Stimulated activated effector memory CD8-positive, alpha-beta T cell treated with anti-CD3 and anti-CD28 coated beads, Interleukin-12 subunit alpha, Interleukin-12 subunit beta, amount 100 ng/mL, for 72 hours (primary cell): ENCODE results near the gene SLC25A25.
"Not testable (repeated sequence)": the region's sequence is repeated elsewhere in the genome, so short reads cannot be mapped to it uniquely, and the experiment has no call there.

Source experiments
- ATAC-seq: fragments of 150-1000 bp; cut with Tn5 transposase; 2 replicates; pipeline ENCODE4 v1.10.0; 2021
- DNase-seq, 2 donors: peaks; one replicate each; pipeline ENCODE4 v3.0.0; 2021 to 2022; ENCODE audit warnings: low spot score in 2 of 2
- H3K27ac Mint-ChIP-seq: one replicate; pipeline ENCODE4 v1.8.0; 2022; ENCODE audit warnings: mild to moderate bottlenecking, mixed read lengths
- H3K36me3 Mint-ChIP-seq: one replicate; pipeline ENCODE4 v1.8.0; 2022; ENCODE audit warnings: mild to moderate bottlenecking, mixed read lengths
- H3K4me1 Mint-ChIP-seq: one replicate; pipeline ENCODE4 v1.8.0; 2022; ENCODE audit warnings: mixed read lengths
- H3K4me3 Mint-ChIP-seq: one replicate; pipeline ENCODE4 v1.8.0; 2022; ENCODE audit warnings: mild to moderate bottlenecking, mixed read lengths
- H3K9me3 Mint-ChIP-seq: one replicate; pipeline ENCODE4 v1.8.0; 2022; ENCODE audit warnings: mixed read lengths

Gene SLC25A25

DNA sequence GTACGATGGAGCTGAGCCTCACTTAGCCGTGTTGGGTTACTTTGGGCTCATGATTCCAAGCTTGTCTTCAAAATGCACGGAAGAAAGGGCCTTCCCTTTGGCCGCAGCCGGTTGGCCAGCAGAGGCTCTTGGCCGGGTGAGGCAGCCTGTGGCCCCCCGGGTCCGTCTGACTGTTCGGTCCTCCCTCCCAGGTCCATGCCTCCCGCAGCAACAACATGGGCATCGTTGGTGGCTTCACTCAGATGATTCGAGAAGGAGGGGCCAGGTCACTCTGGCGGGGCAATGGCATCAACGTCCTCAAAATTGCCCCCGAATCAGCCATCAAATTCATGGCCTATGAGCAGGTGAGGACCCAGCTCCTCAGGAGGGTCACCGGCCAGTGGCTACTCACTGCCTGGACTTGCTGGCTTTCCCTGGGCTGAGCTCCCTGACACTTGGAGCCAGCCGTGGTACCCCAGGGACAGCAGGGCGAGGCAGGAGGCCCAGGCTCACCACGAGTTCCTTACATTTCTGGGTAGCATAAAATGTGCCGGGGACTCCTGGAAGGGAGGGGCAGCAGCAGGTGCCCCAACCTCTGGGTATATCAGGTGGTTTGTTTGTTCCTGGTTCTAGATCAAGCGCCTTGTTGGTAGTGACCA lies 37.6 kb downstream of the SLC25A25 start:
- ATAC-seq: no peak
- no peak overlapping the region for H3K27ac Mint-ChIP-seq
- no peak overlapping the region for H3K4me3 Mint-ChIP-seq
- H3K9me3 Mint-ChIP-seq: no peaks in the 10 kb centered on the region
- H3K36me3 Mint-ChIP-seq: peaks cover 79% of the 10 kb centered on the region
- DNase-seq: no peak
- H3K4me1 Mint-ChIP-seq: peaks cover 20% of the 10 kb centered on the region

DNA sequence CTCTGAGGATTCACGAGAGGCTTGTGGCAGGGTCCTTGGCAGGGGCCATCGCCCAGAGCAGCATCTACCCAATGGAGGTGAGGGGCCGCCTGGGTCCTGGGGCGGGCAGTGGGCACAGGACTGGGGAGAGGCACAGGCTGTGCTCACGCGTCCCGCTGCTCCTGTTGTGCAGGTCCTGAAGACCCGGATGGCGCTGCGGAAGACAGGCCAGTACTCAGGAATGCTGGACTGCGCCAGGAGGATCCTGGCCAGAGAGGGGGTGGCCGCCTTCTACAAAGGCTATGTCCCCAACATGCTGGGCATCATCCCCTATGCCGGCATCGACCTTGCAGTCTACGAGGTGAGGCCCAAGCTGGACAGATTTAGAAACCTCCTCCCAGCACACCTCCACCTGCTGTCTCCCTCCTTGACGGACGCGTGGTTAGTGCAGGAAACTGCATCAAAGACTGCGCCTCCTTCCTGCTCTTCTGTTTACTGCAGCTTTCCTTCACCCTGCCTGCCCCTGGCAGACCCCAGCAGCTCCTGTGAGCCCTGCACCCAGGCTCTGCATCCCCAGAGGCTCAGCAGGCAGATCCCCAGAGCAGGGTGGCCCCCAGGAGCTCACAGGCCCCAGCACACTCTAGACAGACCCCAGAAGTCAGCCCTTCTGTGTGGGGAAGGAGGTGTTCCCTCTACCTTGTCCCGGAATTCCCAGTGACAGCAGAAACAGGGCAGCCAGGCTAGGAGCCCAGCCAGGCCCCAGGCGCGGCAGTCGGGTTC lies 38.3 kb downstream of the SLC25A25 start:
- ATAC-seq: no peak
- H3K36me3 Mint-ChIP-seq: peaks cover 73% of the 10 kb centered on the region
- no peaks in the 10 kb centered on the region for H3K9me3 Mint-ChIP-seq
- no peak overlapping the region for H3K4me3 Mint-ChIP-seq
- H3K27ac Mint-ChIP-seq: no peak overlapping the region
- DNase-seq: no peak
- H3K4me1 Mint-ChIP-seq: peaks cover 20% of the 10 kb centered on the region

DNA sequence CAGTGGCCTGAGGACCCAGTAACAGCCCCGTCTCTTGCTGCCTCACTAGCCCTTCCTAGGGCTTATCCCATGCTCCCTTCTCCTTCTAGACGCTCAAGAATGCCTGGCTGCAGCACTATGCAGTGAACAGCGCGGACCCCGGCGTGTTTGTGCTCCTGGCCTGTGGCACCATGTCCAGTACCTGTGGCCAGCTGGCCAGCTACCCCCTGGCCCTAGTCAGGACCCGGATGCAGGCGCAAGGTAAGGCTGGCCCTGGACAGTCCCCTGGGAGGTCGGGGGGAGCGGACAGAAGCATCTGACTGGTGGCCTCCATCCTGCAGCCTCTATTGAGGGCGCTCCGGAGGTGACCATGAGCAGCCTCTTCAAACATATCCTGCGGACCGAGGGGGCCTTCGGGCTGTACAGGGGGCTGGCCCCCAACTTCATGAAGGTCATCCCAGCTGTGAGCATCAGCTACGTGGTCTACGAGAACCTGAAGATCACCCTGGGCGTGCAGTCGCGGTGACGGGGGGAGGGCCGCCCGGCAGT lies 39.0 kb downstream of the SLC25A25 start:
- no peaks in the 10 kb centered on the region for H3K9me3 Mint-ChIP-seq
- no peak overlapping the region for H3K27ac Mint-ChIP-seq
- ATAC-seq (no peak), DNase-seq (no peak)
- no peak overlapping the region for H3K4me3 Mint-ChIP-seq
- peaks cover 69% of the 10 kb centered on the region for H3K36me3 Mint-ChIP-seq
- peaks cover 20% of the 10 kb centered on the region for H3K4me1 Mint-ChIP-seq

DNA sequence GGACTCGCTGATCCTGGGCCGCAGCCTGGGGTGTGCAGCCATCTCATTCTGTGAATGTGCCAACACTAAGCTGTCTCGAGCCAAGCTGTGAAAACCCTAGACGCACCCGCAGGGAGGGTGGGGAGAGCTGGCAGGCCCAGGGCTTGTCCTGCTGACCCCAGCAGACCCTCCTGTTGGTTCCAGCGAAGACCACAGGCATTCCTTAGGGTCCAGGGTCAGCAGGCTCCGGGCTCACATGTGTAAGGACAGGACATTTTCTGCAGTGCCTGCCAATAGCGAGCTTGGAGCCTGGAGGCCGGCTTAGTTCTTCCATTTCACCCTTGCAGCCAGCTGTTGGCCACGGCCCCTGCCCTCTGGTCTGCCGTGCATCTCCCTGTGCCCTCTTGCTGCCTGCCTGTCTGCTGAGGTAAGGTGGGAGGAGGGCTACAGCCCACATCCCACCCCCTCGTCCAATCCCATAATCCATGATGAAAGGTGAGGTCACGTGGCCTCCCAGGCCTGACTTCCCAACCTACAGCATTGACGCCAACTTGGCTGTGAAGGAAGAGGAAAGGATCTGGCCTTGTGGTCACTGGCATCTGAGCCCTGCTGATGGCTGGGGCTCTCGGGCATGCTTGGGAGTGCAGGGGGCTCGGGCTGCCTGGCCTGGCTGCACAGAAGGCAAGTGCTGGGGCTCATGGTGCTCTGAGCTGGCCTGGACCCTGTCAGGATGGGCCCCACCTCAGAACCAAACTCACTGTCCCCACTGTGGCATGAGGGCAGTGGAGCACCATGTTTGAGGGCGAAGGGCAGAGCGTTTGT lies 39.6 kb downstream of the SLC25A25 start:
- Mint-ChIP-seq H3K36me3 (peaks cover 69% of the 10 kb centered on the region), H3K4me1 (peaks cover 17% of the 10 kb centered on the region), H3K4me3 (no peak overlapping the region), H3K9me3 (no peaks in the 10 kb centered on the region), H3K27ac (peak overlapping the region; percentile 80)
- ATAC-seq (no peak), DNase-seq (no peak)

DNA sequence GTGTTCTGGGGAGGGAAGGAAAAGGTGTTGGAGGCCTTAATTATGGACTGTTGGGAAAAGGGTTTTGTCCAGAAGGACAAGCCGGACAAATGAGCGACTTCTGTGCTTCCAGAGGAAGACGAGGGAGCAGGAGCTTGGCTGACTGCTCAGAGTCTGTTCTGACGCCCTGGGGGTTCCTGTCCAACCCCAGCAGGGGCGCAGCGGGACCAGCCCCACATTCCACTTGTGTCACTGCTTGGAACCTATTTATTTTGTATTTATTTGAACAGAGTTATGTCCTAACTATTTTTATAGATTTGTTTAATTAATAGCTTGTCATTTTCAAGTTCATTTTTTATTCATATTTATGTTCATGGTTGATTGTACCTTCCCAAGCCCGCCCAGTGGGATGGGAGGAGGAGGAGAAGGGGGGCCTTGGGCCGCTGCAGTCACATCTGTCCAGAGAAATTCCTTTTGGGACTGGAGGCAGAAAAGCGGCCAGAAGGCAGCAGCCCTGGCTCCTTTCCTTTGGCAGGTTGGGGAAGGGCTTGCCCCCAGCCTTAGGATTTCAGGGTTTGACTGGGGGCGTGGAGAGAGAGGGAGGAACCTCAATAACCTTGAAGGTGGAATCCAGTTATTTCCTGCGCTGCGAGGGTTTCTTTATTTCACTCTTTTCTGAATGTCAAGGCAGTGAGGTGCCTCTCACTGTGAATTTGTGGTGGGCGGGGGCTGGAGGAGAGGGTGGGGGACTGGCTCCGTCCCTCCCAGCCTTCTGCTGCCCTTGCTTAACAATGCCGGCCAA lies 40.4 kb downstream of the SLC25A25 start:
- no peaks in the 10 kb centered on the region for H3K9me3 Mint-ChIP-seq

DNA sequence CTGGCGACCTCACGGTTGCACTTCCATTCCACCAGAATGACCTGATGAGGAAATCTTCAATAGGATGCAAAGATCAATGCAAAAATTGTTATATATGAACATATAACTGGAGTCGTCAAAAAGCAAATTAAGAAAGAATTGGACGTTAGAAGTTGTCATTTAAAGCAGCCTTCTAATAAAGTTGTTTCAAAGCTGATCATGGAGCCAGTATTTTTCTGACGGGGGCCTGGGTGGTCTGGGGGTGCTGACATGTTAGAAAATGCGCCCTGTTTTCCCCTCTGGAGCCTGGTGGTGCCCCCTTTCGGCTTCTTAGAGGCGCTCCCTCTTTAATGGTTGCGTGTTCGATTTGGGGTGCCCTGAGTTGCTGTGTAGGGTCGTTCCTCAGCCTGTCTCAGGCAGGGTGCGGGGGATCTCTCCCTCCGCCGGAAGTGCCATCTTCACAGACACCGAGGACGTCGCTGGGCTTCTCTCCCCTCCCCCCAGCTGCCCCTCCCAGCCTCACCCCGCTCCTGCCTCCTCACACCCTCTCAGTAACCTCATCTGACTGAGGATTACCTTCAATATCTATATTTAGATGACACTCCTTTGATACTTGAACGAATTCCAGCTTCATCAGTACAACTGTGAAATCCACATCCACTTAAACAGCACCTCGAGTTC lies 41.1 kb downstream of the SLC25A25 start:
- no peak overlapping the region for H3K27ac Mint-ChIP-seq
- ATAC-seq: no peak
- H3K4me3 Mint-ChIP-seq: no peak overlapping the region
- DNase-seq: no peak
- peaks cover 5% of the 10 kb centered on the region for H3K4me1 Mint-ChIP-seq
- H3K36me3 Mint-ChIP-seq: peaks cover 54% of the 10 kb centered on the region
- no peaks in the 10 kb centered on the region for H3K9me3 Mint-ChIP-seq

More for the DNA sequence above, 40.4 kb downstream of the SLC25A25 start:
- peaks cover 62% of the 10 kb centered on the region for H3K36me3 Mint-ChIP-seq
- H3K27ac Mint-ChIP-seq: peak overlapping the region; percentile 80
- peaks cover 9% of the 10 kb centered on the region for H3K4me1 Mint-ChIP-seq
- ATAC-seq (no peak), DNase-seq (no peak)
- no peak overlapping the region for H3K4me3 Mint-ChIP-seq

DNA sequence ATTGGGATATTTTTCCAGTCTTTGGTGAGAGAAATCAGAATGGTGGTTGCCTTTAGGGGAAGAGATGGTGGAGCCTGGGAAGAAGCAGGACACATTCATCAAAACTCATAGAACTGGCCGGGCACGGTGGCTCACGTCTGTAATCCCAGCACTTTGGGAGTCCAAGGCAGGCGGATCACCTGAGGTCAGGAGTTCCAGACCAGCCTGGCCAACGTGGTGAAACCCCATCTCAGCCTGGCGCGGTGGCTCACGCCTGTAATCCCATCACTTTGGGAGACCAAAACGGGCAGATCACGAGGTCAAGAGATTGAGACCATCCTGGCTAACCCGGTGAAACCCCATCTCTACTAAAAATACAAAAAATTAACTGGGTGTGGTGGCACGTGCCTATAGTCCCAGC lies 43.7 kb downstream of the SLC25A25 start:
- DNase-seq, H3K4me1 Mint-ChIP-seq, H3K9me3 Mint-ChIP-seq, H3K4me3 Mint-ChIP-seq, ATAC-seq, H3K27ac Mint-ChIP-seq: not testable (repeated sequence)
- H3K36me3 Mint-ChIP-seq: peaks cover 45% of the 10 kb centered on the region

DNA sequence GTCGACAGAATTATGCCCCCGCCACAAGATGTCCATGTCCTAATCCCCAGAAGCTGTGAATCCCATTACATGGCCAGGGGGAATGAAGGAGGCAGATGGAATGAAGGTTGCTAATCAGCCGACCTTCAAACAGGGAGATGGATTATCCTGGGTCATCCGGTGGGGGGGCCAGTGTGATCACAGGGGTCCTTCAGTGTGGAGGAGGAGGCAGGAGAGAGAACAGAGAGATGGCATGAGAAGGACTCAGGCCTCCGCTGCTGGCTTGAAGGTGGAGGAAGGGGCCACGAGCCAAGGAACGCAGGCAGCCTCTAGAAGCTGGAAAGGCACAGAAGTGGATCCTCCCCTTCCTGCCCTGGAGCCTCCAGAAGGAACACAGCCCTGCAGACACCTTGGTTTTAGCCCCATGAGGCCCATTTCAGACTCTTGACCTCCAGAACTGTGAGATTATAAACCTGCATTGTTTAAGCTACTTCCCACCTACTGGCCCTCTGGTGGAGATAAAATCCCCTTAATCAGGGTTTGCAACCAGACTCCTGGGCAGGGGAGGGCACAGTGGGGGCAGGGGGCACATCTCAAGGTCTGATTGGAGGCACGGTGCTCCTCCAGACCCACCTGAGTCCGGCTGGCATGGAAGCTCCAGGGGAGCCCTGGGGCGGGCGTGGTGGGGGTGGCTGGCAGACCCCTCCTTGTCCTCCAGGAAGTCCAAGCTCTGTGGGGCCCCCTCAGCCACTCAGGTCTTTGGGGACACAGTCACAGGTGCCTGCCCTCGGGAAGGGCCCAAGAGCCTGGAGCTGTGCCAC lies 45.7 kb downstream of the SLC25A25 start:
- no peak for DNase-seq
- no peak overlapping the region for H3K27ac Mint-ChIP-seq
- H3K9me3 Mint-ChIP-seq: no peaks in the 10 kb centered on the region

DNA sequence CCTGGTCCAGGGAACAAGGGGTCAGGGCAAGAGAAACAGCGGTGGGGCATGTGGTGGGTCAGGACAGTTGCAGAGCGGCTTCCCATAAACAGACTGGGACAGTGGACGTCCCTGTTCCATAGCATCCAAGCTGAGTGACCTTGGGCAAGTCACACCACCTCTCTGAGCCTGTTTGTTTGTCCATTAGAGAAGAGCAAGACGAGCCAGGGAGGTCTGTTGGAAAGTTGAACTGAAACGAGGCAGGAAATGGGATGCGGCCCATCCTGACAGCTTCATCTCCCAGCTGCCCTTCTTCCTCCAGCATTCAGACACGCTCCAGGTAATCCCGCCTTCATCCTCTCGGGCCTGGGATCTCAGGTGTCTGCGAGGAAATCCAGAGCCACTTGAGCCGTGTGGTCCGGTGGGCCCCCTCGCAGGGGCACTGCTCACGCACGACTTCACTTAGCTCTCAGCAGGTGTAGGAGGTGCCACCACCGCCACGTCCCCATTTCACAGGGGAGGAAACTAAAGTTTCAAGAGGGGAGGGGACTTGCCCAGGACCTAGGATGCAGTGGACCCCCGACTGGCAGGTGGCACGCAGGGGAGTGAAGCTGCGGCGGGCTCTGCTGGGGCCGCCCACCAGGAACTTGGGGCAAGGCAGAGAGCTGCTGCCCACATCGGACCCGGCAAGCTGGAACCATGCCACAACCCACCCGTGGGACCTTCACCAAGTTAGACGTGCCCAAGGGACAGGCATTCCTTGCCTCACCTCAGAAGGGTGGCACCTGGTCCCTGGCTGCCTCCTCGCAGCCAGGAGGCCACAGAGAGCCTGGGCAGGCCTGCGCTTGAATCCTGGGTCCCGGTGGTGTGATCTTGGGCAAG lies 46.5 kb downstream of the SLC25A25 start:
- no peaks in the 10 kb centered on the region for H3K9me3 Mint-ChIP-seq
- H3K4me1 Mint-ChIP-seq: peaks cover 17% of the 10 kb centered on the region
- peaks cover 32% of the 10 kb centered on the region for H3K36me3 Mint-ChIP-seq
- DNase-seq (no peak), ATAC-seq (no peak)
- no peak overlapping the region for H3K4me3 Mint-ChIP-seq
- no peak overlapping the region for H3K27ac Mint-ChIP-seq

More for the DNA sequence above, 45.7 kb downstream of the SLC25A25 start:
- peaks cover 33% of the 10 kb centered on the region for H3K36me3 Mint-ChIP-seq
- H3K4me3 Mint-ChIP-seq: no peak overlapping the region
- no peak for ATAC-seq
- peaks cover 19% of the 10 kb centered on the region for H3K4me1 Mint-ChIP-seq

DNA sequence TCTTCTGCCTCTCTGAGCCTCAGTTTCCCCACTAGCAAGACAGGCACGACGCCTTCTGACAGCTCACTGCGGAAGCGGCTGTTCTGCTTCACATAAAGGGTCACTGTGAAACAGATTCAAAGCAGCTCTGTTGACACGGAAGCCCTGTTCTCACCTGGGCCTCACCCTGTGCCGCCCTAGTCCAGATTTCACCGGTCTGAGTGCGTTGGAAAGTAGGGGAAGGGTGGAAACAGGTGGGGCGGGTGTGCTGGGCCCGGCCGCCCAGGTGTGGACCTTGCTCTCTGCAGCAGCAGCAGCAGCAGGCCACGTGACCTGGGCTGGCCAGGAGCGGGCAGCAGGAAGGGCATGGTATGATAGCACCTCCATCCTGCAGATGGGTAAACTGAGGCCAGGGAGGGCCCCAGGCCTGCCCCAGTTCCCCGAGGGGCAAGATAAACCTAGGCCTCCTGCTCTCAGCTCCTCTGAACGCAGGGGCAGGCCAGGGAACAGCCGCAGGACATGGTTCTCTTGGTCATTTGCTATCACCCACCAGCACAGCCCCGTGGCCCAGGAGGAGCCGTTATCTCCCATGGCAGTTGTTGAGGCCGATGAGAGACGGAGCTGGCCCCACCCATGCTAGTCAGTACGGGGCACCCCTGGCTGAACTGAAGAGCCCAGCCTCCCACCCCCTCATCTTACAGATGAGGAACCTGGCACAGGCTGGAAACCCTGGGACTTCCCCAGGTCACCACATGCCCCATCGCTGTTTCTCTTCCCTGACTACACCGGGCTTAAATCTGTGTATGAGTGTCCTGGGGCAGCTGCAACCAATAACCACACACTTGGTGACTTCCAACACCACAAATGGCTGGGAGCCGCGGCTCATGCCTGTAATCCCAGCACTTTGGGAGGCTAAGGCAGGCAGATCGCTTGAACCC lies 47.4 kb downstream of the SLC25A25 start:
- ATAC-seq (peak; percentile 57), DNase-seq (no peak)
- Mint-ChIP-seq H3K36me3 (peaks cover 23% of the 10 kb centered on the region), H3K4me1 (peaks cover 14% of the 10 kb centered on the region), H3K9me3 (no peaks in the 10 kb centered on the region), H3K4me3 (no peak overlapping the region), H3K27ac (peak overlapping the region; percentile 48)

DNA sequence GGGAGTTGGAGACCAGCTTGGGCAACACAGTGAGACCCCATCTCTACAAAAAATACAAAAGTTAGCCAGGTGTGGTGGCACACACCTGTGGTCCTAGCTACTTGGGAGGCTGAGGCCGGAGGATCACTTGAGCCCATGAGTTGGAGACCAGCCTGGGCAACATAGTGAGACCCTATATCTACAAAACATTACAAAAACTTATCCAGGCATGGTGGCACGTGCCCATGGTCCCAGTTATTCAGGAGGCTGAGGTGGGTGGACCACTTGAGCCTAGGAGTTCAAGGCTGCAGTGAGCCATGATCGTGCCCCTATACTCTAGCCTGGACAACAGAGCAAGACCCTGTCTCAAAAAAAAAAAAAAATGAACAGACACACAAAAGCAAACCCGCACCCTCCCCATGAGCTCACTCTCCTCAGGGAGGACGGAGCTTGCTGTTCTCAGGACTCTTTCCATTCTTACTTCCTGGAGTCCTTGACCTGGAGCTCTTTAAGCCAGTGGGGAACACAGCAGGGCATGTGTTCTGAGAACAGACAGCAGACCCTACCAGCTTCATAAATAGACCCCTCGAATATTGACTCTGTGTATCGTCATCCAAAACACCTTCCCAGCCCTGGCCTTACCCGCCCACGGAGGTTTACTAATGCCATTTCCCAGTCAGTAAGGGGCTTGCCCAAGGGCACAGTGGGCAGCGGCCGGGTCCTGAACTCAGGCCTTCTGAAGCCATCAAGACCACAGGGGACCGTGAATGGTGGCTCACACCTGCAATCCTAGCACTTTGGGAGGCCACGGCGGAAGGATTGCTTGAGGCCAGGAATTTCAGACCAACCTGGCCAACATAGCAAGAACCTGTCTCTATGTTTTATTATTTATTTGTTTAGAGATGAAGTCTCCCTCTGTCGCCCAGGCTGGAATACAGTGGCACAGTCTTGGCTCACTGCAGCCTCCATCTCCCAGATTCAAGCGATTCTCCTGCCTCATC lies 48.4 kb downstream of the SLC25A25 start:
- Mint-ChIP-seq H3K27ac (peak overlapping the region; percentile 48), H3K4me3 (no peak overlapping the region), H3K36me3 (peaks cover 24% of the 10 kb centered on the region), H3K9me3 (no peaks in the 10 kb centered on the region), H3K4me1 (peaks cover 14% of the 10 kb centered on the region)
- no peak for DNase-seq
- no peak for ATAC-seq
